ENCODE results near the gene WDCP. TPM values are rescaled to one million over a fixed set of nuclear protein-coding genes. Genes with fewer than 3 reads are reported as not detected.
"Not testable (repeated sequence)": the region's sequence is repeated elsewhere in the genome, so short reads cannot be mapped to it uniquely, and the experiment has no call there.

WDCP gene
- total RNA-seq: 11.4 and 13.3 TPM in 2 replicates

GRCh38 chr2:24046930-24047702, at the start of gene WDCP:
Gene WDCP (minus strand): TSS chr2:24047391. CDS start chr2:24039494, 7,897 bp downstream.
- DNase-seq: peak; percentile 99

GRCh38 chr2:24095171-24095677, 48.0 kb upstream of the WDCP start:
- DNase-seq: not testable (repeated sequence)

GRCh38 chr2:24093270-24093669, 46.1 kb upstream of the WDCP start:
- DNase-seq: not testable (repeated sequence)

- no peak for DNase-seq
Observed at GRCh38 chr2:24088821-24089359, 41.7 kb upstream of the WDCP start.

- no peak for DNase-seq
Observed at GRCh38 chr2:24087032-24087431, 39.8 kb upstream of the WDCP start.

GRCh38 chr2:24086241-24086640, 39.0 kb upstream of the WDCP start:
- DNase-seq: no peak

GRCh38 chr2:24085200-24085489, 38.0 kb upstream of the WDCP start:
- no peak for DNase-seq

- DNase-seq: peak; percentile 96
Observed at GRCh38 chr2:24084386-24085199, 37.4 kb upstream of the WDCP start, which contains the start of gene TP53I3. Gene TP53I3 (minus strand): TSS chr2:24084834. CDS start chr2:24084326, 508 bp downstream.

- DNase-seq: peak; percentile 87
Observed at GRCh38 chr2:24083567-24084385, 36.6 kb upstream of the WDCP start.

- no peak for DNase-seq
Observed at GRCh38 chr2:24082787-24083566, 35.8 kb upstream of the WDCP start.

- no peak for DNase-seq
Observed at GRCh38 chr2:24080701-24081100, 33.5 kb upstream of the WDCP start.

GRCh38 chr2:24077879-24078278, 30.7 kb upstream of the WDCP start:
- no peak for DNase-seq

- DNase-seq: no peak
Observed at GRCh38 chr2:24077535-24077877, 30.3 kb upstream of the WDCP start.

- DNase-seq: peak; percentile 28
Observed at GRCh38 chr2:24076849-24077534, 29.8 kb upstream of the WDCP start.

GRCh38 chr2:24075915-24076848, 29.0 kb upstream of the WDCP start, which contains the start of gene SF3B6:
Gene SF3B6 (minus strand): TSS chr2:24076326. CDS start chr2:24076229, 97 bp downstream.
- peak; percentile 98 for DNase-seq

- DNase-seq: no peak
Observed at GRCh38 chr2:24075259-24075658, 28.1 kb upstream of the WDCP start.

- no peak for DNase-seq
Observed at GRCh38 chr2:24073816-24074215, 26.6 kb upstream of the WDCP start.

- no peak for DNase-seq
Observed at GRCh38 chr2:24072259-24072658, 25.1 kb upstream of the WDCP start.

- no peak for DNase-seq
Observed at GRCh38 chr2:24065341-24065740, 18.1 kb upstream of the WDCP start.
